ENCODE measurements around the gene RAB11FIP3. TPM values are rescaled to one million over a fixed set of nuclear protein-coding genes. Genes with fewer than 3 reads are reported as not detected.
A peak's percentile ranks its signal among the peaks of the same experiment; 100 is the strongest.

The RAB11FIP3 gene
- total and polyA plus RNA-seq, 2 of the 13 experiments (the other 11 are each of a cell fraction or from before 2014, with no cell fraction given) = 34.3 to 57.6 TPM

DNA sequence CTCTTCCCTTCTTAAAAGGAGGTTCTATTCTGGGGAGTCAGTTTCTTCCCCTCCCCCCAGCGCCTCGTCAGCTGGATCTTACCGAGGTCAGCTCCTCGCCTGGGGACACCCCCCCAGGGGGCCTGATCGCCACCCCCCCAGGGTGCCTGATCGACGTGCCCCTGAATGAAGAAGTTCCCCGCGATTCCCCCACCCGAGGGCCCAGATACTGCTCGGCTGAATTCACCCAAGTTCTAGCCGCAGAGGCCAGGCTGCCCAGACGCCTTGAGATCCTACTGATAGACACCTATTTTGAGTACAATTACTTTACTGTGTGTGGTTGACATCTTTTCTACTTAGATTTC, 1.4 kb downstream of the RAB11FIP3 start (continued):
- TF ChIP-seq, protein P1, sequence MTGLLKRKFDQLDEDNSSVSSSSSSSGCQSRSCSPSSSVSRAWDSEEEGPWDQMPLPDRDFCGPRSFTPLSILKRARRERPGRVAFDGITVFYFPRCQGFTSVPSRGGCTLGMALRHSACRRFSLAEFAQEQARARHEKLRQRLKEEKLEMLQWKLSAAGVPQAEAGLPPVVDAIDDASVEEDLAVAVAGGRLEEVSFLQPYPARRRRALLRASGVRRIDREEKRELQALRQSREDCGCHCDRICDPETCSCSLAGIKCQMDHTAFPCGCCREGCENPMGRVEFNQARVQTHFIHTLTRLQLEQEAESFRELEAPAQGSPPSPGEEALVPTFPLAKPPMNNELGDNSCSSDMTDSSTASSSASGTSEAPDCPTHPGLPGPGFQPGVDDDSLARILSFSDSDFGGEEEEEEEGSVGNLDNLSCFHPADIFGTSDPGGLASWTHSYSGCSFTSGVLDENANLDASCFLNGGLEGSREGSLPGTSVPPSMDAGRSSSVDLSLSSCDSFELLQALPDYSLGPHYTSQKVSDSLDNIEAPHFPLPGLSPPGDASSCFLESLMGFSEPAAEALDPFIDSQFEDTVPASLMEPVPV (CRISPR knock-in tag; IDR thresholded peaks at IDR 0.05) = no peak
- TF ChIP-seq ZSCAN30 (CRISPR knock-in tag; IDR thresholded peaks at IDR 0.05) (no peak), ZNF12 (CRISPR knock-in tag; IDR thresholded peaks at IDR 0.05) (no peak), TMF1 (CRISPR knock-in tag; IDR thresholded peaks at IDR 0.05; ENCODE audit: low read depth) (no peak), YEATS4 (CRISPR knock-in tag; IDR thresholded peaks at IDR 0.05; ENCODE audit: borderline replicate concordance) (no peak), RAD51 (IDR thresholded peaks at IDR 0.05; ENCODE audit: borderline replicate concordance) (no peak), ZNF644 (CRISPR knock-in tag; IDR thresholded peaks at IDR 0.05; ENCODE audit: low read depth) (no peak), SALL2 (CRISPR knock-in tag; IDR thresholded peaks at IDR 0.05) (0 out of 2 replicates have a peak, but pooled peaks have one; percentile 29), ZNF652 (CRISPR knock-in tag; IDR thresholded peaks at IDR 0.05; ENCODE audit: borderline replicate concordance, low read depth) (no peak), ZNF468 (CRISPR knock-in tag; IDR thresholded peaks at IDR 0.05) (no peak), HNRNPUL1 (IDR thresholded peaks at IDR 0.05; ENCODE audit: low read depth, low read length) (no peak)
- TF ChIP-seq, protein P2, sequence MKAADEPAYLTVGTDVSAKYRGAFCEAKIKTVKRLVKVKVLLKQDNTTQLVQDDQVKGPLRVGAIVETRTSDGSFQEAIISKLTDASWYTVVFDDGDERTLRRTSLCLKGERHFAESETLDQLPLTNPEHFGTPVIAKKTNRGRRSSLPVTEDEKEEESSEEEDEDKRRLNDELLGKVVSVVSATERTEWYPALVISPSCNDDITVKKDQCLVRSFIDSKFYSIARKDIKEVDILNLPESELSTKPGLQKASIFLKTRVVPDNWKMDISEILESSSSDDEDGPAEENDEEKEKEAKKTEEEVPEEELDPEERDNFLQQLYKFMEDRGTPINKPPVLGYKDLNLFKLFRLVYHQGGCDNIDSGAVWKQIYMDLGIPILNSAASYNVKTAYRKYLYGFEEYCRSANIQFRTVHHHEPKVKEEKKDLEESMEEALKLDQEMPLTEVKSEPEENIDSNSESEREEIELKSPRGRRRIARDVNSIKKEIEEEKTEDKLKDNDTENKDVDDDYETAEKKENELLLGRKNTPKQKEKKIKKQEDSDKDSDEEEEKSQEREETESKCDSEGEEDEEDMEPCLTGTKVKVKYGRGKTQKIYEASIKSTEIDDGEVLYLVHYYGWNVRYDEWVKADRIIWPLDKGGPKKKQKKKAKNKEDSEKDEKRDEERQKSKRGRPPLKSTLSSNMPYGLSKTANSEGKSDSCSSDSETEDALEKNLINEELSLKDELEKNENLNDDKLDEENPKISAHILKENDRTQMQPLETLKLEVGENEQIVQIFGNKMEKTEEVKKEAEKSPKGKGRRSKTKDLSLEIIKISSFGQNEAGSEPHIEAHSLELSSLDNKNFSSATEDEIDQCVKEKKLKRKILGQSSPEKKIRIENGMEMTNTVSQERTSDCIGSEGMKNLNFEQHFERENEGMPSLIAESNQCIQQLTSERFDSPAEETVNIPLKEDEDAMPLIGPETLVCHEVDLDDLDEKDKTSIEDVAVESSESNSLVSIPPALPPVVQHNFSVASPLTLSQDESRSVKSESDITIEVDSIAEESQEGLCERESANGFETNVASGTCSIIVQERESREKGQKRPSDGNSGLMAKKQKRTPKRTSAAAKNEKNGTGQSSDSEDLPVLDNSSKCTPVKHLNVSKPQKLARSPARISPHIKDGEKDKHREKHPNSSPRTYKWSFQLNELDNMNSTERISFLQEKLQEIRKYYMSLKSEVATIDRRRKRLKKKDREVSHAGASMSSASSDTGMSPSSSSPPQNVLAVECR (CRISPR knock-in tag; IDR thresholded peaks at IDR 0.05; ENCODE audit: borderline replicate concordance) = peak; percentile 2; the same call in 1 of the 2 replicates
- TF ChIP-seq, protein P3, sequence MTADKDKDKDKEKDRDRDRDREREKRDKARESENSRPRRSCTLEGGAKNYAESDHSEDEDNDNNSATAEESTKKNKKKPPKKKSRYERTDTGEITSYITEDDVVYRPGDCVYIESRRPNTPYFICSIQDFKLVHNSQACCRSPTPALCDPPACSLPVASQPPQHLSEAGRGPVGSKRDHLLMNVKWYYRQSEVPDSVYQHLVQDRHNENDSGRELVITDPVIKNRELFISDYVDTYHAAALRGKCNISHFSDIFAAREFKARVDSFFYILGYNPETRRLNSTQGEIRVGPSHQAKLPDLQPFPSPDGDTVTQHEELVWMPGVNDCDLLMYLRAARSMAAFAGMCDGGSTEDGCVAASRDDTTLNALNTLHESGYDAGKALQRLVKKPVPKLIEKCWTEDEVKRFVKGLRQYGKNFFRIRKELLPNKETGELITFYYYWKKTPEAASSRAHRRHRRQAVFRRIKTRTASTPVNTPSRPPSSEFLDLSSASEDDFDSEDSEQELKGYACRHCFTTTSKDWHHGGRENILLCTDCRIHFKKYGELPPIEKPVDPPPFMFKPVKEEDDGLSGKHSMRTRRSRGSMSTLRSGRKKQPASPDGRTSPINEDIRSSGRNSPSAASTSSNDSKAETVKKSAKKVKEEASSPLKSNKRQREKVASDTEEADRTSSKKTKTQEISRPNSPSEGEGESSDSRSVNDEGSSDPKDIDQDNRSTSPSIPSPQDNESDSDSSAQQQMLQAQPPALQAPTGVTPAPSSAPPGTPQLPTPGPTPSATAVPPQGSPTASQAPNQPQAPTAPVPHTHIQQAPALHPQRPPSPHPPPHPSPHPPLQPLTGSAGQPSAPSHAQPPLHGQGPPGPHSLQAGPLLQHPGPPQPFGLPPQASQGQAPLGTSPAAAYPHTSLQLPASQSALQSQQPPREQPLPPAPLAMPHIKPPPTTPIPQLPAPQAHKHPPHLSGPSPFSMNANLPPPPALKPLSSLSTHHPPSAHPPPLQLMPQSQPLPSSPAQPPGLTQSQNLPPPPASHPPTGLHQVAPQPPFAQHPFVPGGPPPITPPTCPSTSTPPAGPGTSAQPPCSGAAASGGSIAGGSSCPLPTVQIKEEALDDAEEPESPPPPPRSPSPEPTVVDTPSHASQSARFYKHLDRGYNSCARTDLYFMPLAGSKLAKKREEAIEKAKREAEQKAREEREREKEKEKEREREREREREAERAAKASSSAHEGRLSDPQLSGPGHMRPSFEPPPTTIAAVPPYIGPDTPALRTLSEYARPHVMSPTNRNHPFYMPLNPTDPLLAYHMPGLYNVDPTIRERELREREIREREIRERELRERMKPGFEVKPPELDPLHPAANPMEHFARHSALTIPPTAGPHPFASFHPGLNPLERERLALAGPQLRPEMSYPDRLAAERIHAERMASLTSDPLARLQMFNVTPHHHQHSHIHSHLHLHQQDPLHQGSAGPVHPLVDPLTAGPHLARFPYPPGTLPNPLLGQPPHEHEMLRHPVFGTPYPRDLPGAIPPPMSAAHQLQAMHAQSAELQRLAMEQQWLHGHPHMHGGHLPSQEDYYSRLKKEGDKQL (CRISPR knock-in tag; IDR thresholded peaks at IDR 0.05; ENCODE audit: low read depth) = no peak
- TF ChIP-seq, protein P4, sequence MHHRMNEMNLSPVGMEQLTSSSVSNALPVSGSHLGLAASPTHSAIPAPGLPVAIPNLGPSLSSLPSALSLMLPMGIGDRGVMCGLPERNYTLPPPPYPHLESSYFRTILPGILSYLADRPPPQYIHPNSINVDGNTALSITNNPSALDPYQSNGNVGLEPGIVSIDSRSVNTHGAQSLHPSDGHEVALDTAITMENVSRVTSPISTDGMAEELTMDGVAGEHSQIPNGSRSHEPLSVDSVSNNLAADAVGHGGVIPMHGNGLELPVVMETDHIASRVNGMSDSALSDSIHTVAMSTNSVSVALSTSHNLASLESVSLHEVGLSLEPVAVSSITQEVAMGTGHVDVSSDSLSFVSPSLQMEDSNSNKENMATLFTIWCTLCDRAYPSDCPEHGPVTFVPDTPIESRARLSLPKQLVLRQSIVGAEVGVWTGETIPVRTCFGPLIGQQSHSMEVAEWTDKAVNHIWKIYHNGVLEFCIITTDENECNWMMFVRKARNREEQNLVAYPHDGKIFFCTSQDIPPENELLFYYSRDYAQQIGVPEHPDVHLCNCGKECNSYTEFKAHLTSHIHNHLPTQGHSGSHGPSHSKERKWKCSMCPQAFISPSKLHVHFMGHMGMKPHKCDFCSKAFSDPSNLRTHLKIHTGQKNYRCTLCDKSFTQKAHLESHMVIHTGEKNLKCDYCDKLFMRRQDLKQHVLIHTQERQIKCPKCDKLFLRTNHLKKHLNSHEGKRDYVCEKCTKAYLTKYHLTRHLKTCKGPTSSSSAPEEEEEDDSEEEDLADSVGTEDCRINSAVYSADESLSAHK (CRISPR knock-in tag; IDR thresholded peaks at IDR 0.05; ENCODE audit: borderline replicate concordance) = no peak
